Measurements from ENCODE around the gene MYO16.
"Not testable (repeated sequence)": the region's sequence is repeated elsewhere in the genome, so short reads cannot be mapped to it uniquely, and the experiment has no call there.

Gene MYO16

DNA sequence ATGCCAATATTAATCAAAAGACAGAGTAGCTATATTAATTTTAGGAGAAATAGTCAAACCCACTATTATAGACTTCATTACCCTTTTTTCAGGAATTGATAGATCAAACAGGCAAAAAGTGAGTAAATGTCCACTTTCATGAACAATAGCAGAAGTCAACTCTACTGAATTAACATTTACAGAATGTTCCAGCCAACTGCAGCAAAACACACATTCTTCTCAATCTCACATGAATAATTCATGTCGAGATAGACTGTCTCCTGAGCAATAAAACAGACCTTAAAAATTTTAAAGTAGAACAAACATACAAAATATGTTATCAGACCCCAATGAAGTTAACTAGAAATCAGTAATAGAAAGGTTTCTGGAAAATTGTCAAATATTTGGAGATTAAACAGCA lies 118.4 kb downstream of the MYO16 start:
- DNase-seq = no peak

DNA sequence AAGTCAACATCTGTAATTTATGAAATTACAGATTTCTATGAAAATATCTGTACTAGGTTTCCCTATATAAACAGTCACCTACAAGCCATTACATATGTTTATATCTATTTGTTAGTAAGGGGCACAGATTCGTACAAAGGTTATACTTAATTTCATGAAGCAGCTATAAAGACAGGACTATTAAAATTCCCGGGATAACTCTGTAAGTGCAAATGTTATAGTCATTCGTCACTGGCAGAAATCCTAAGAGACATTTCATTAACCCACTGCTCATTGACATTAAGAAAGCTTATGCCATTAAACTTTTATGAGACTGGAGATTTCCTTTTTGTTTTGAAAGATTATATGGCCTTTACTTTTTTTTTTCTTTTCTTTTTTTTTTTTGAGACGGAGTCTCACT lies 122.9 kb downstream of the MYO16 start:
- DNase-seq = no peak

DNA sequence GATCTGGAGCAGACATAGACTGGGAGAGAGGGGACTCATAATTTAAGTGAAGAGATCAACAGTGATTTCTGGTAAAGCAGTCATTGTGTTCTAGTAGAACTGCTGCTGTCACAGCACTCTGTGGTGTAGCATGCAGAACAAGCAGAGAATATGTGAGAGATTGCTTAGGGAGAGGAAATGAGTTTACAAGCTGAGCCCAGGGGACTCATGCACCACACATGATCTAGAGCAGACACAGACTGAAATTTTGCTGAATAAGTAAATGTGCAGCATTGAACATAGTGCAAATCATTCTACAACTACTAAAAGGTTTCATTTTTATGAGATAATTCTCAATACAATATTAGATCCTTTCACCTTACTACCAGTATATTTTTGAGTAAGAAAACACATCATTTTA lies 125.7 kb downstream of the MYO16 start:
- DNase-seq = no peak

DNA sequence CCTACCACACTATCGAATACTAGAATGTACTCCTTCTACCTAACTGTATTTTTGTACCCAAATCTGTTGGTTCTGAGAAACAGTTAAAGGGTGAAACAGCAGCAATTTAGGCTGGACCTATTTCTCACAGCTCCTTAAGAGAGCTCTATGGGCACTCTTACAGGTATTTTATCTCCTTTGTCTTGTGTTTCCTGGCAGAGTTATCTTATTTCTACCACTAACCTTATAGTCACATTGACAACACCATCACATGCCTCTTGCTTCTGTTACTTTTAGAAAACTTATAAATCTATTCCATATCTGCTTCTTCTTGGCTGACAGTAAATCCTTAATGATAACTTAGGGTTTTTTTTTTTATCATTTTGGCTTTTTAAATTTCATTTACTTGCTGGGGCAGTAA lies 130.7 kb downstream of the MYO16 start:
- no peak for DNase-seq

DNA sequence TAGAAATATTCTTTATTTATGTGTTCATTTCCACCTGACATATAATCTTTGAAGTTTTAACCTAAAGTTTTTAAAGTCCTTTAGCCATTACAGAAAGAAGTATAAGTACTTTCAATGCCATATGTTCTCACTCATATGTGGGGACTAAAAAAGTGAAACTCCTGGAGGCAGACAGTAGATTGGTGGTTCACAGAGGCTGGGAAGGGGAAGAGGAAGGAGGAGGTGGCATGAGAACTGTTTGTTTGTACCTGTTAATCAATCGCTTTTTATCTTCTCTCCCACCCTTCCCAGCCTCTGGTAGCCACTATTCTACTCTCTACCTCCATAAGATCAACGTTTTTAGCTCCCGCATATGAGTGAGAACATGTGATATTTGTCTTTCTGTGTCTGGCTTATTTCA lies 131.1 kb downstream of the MYO16 start:
- no peak for DNase-seq

DNA sequence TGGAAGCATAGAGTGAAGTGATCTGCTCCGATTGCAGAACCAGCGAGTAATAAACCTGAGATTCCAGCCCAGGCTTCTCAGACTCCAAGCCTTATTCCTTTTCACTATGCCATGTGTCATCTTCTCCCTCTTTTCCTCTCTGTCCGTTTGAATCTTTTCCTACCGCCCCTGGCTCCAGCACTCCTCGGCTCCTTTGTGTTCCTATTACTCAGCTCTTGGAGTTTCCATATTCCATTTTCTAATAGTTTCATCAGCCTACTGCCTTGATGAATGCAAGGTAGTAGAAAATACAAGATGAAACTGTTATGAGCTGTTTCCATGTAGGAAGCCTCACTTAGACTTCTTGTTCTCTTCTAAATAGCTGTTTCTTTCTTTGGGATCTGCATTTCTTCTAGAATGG lies 138.6 kb downstream of the MYO16 start:
- no peak for DNase-seq

DNA sequence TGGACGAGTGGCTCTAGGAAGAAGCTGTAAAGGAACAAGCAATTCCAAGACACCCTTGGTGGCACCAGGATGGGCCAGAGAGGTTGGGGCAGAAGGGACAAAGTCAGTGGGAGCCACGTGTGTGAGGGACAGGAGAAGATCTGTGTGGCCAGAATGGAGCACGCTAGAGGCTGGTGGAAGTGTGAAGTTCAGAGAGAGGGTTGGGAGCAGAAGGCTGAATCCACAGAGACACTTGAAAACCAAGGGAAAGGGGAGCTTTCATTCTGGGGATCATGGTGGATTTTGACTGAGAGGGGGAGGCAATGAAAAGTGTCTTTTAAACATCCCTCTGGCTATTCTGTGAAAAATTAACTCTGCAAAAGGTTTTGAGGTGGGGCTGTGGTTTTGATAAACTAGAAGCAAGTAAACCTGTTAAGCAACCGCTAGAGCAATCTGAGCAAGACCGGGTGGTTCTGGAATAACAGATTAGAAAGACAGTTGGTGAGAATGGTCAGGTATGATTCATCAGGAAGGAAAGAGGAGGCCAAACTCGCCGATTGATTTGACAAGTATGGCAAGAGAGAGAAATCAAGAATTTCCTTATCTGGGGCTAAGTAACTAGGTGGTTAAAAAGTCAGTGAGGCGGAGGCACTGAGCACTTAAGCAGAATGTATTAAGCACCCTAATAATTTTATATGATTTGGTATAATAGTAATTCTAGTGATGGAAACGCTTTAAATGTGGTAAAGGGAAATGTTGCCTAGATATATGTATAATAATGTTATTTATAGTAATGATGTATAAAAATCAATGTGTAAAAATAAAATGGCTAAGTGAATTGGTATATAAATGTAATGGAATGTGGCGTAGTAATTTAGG lies 140.0 kb downstream of the MYO16 start:
- DNase-seq = no peak

DNA sequence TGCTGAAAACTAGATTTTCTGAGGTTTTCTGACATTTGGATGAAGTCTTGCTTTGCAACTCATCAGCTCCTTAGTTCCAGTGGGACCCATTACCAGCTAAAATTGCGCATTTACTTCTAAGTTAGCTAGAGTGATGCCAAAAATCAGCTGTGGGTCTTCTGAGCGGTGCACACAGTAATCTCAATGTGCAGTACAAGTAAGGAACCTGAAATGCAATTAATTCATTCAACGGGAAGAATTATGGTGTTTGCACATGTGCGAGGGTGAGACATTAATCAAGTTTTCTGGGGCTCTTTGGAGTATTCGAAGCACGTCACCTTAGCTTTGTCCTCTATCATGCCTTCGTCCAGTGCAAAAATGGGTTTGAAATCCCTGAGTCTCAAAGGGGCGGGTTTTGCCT lies 146.2 kb downstream of the MYO16 start:
- no peak for DNase-seq

DNA sequence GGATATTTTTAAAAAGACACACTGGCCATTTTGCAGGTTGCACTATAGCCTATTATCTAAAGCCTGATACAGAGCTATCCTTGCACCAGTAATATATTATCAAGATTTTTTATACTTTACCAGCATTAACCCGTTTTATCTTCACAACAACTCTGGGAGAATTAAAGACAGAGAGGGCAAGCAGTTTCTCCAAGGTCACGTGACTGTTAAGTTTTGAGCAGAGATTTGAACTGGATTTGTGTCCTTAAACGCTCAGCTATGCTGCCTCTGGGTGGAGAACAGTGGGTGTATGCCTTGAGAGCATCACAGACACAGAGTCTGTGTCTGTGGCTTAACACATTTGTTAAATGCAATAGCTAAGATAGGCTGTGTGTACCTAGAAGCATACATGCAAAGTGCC lies 147.2 kb downstream of the MYO16 start:
- no peak for DNase-seq

DNA sequence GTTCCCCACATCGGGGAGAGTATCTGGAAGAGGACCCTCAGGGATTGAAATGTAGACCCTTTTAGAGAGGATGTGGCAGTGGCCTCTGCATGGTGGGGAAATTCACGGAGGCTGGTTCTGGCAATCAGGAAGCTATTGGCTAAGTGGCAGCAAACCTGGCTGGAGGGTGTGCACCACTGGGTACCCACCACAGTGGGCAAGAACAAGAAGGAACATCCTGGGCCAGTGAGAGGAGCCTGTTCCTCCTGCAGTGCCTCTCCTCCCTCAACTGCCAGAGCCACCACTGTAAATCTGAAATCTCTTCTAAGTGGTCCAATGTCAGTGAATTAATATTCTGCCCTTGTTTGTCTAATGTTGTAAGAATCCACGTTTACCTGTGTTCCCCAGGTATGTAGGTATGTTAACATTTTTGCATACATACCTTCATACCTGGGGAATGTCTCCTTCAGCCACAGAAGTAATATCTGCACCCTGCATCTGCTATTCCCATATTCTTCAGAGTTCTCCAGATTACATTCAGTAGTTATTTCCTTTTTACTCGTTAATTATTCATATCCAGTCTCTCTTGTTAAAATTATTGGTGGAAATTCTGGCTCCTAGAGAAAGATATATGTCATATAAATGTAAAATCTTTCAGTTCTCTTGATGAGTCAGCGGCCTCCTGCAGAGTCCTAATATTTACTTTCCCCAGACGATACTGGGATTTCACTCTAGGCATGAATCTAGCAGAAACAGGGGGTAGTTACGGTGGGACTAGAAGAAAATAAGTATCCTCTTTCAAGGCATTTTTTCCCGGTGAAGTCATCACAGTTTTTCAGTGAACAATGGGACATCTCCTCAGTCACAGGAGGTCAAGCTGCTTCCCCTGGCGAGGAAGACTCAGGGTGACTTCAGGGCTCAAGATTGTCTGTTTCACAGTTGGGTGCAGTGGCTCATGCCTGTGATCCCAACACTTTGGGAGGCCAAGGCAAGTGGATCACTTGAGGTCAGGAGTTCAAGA lies 148.3 kb downstream of the MYO16 start:
- DNase-seq = no peak

DNA sequence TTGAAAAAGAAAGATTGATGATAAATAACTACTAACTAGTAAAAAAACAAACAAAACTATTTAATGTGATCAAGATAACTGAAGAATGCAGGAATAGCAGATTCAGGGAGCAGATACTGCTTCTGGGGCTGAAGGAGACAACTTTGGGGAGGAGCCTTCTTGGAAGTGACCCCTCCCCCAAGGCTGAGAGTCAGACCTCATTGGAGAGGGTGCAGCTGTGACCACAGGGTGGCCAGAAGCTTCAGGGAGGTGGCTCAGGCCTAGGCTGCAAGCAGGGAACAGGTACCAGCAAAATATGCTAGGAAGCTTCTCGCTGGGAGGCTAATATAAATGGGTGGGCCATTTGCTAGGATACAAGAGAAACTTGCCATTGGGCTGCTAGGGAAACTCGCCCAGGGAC lies 149.9 kb downstream of the MYO16 start:
- no peak for DNase-seq

DNA sequence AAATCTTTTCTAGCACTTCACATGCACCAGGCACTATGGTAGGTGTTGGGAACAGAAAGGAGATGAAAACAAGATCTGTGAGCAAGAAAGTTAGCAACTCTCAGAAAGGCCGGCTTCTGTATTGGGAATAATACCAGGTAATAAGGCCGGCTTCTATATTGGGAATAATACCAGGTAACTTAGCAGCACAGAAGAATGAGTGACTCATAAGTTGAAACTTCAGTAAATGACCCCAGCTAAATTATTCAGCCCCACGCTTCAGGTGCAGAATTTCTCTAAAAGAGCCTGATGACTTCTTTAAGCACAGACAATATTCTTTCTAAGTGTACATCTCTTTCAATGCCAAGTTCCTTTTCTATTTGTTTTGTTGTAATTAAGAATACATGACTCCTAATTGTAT lies 151.3 kb downstream of the MYO16 start:
- no peak for DNase-seq

DNA sequence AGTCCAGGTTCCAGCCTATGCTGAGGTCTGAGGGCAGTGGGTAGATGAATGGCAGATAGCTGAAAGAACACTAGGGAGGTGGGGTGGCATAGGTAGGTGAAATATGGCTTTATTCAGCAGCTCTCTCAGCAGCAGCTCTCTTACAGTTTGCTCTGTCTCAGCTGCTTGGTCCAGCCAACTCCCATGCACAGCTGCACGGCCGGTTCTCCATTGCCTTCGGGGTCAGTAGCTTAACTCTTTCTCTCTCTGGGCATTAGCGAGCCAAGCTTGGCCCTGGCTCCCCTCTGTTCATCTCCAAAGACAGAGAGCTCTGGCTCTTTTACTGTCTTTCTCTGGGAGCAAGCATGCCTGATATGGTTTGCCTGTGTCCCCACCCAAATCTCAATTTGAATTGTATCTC lies 151.9 kb downstream of the MYO16 start:
- no peak for DNase-seq

DNA sequence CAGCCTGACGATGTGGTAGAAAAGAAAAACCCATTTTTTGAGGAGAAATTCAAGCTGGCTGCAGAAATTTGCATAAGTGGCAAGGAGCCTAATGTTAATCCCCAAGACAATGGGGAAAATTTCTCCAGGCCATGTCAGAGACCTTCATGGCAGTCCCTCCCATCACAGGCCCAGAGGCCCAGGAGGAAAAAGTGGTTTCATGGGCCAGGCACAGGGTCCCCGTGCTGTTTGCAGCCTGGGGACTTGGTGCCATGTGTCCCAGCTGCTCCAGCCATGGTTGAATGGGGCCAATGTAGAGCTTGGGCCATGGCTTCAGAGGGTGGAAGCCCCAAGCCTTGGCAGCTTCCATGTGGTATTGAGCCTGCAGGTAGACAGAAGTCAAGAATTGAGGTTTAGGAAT lies 153.1 kb downstream of the MYO16 start:
- DNase-seq = not testable (repeated sequence)

DNA sequence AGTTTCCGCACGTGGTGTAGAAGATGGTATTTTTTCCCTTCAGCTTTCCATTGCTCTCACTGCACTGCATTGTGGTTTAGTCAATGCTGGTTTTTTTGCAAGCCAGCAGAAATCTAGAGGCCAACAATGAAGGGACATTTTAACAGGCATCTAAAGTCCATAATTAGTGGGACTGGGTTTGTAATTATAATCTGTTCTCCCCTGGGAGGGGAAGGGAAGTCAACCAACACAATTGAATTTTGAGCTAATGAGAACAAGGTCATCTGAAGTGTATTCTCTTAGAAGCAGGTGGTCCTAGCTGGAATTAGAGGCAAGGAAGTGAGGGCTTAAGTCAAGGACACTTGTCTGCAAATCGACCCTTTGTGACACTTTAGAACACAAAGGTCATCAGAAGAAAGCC lies 156.4 kb downstream of the MYO16 start:
- no peak for DNase-seq

DNA sequence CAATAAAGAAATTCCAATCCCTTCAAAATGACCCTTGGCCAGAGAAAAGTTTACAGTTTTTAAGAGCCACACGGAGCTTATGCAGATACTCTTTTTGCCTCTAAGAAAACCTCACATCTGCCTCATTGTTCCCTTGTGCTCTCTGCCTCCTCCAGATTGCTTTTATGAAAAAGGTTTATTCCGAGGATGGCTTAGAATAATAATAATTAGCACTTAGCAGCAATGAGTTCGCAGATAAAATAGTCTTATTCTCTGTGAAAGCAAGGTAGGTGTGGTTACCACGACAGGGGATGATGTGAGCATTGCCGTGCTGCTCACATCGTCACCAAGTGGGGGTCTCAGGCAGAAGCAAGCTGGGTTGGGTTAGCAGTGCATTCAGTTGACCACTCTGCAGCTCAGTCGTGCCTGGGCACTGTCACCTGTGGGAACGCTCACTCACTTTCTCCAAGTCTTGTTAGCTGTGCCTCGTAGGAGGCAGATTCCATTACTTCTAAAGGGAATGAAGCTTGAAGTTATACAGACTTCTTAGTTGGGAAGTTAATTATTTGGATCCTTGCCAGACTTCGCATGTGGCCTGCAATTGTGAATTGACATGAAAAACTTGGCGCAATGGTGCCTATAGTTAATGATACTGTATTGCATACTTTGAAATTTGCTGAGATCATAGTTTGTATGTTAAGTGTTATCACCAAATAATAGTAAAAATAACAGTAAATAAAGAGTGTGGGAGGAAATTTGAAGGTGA lies 157.2 kb downstream of the MYO16 start:
- no peak for DNase-seq

DNA sequence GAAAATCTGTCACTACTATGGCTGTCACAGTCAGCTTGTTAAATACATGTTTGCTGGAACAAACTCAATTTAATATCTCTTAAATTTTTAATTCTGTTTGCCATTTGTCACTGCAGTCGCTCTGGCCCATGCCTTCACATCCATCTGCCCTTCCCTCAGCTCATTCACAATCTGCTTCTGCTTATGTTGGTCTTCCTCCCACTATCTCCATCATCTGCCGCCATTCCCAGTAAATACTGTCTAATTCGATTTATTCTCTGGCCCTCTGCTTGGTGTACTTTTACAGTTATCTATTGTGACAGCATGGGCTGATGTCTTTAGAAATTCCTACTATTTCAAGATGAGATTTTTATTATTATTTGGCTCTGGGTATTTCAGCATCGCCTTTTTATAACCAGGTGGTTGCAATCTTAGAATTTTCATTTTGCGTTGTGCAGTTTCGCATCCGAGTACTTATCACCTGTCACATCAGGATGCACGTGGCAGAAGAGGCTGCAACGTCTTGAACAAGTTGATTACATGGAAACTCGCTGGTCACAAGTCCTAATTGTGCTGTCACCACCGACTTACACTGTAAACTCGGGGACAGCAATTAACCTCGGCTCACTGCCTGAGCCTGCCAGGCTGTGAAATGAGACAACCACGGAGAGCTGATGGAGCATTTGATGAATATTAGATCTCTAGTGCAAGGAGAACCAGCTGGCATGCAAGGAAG lies 158.4 kb downstream of the MYO16 start:
- no peak for DNase-seq

DNA sequence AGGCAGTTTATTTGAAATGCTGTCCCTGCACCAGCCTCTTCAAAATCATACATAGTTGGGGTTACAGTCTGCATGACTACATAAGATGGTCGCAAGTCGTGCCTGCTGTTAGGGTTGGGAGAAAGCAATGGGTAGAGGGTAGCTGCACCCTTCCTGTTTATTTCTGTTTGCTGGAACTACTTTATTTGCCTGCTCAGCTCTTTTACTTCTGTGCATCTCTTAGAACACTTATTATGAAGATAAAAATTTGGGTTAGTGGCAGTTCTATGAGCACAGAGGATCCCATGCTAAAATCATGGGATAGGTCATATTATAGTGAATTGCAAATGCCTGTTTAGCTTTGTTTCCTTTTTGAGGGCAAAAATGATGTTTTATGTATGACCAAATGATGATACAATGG lies 160.1 kb downstream of the MYO16 start:
- no peak for DNase-seq

DNA sequence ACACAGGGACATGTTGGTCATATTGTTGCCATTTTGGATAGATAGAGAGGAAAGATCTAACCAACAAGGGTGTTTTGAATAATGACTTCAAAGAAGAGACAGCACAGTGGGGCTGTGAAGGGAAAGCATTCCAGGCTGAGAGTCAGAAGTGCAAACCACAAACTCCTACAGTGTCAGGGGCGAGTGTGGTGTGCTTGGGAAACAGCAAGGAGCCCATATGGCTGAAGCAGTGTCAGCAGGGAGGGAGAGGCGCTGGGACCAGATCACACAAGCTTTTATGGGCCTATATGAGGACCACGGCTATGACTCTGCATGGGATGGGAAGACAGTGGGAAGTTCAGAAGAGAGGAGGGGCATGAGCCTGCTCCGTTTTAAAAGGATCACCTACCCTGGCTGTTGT lies 166.4 kb downstream of the MYO16 start:
- no peak for DNase-seq

DNA sequence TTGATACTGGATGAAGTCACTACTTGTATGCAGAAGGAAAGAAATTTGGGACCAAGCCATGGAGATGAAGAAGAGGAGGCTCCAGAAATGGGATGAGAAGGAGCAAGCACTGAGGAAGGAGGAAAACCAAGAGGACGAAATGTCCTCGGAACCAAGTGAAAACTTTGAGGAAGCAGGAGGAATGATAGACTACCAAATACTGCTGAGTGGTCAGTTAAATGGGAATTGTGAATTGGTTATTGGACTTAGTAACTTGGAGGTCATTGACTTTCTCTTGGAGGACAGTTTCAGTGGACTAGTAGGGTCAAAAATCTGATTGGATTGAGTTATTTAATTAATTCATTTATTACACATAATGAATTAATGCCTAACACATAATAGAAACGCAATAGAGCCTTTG lies 167.9 kb downstream of the MYO16 start:
- DNase-seq = no peak

DNA sequence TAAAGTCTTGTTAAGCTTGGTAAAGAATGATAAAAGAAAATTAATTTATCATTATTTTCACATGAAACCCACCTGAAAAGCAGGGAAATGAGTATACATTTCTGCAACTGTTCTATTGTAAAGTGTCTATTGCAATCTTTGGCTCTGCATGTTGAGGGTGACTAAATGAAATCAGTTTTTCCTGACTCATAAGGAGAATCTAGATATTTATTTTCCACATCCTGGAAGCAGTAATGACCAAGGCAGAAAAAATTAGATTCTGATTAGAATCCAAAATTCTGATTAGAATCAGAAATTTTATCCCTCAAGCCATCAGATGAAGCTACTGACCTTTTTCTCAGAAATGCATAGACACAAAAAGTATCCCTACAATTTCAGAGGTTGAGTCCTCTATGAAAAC lies 178.4 kb downstream of the MYO16 start:
- no peak for DNase-seq

DNA sequence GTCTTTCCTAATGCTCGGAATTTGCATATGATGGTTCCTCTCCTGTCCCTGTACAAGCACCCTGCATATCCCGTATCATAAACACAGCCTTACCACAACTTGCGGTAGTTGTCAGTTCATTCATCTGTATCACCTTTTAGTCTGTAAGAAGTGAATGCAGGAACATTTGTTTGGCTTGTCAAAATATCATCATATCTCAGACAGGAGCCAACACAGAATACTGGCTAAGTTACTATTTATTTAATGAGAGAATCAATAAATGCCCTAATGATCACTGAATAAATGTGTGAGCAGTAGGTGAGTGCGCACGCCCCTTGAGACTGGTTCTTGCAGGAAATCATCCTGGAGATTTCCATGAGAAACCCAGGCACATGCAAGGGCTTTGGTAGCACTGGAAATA lies 182.8 kb downstream of the MYO16 start:
- DNase-seq = no peak

DNA sequence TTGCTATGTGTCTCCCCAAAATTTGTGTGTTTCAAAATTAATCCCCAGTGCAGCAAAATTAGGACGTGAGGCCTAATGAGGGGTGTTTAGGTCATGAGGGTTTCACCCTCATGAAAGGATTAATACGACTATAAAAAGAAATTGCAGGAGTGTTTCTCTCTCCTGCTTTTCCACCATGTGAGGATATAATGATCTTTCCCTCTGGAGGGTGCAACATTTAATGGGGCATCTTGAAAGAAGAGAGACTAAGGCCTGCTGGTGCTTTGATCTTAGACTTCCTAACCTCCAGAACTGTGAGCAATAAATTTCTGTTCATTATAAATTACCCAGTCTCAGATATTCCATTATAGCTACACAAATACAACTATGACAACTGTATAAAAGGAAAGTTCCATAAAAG lies 183.2 kb downstream of the MYO16 start:
- DNase-seq = no peak
